Liver (tissue), 3 donors: ENCODE measurements around the gene PROSER3.

Experiments used
- EGR1 ChIP-seq, 2 donors: IDR thresholded peaks; 2 replicates each; pipeline ENCODE4 v1.6.1; 2016 to 2018; ENCODE audit warnings: antibody characterized with exemption in 2 of 2, low read depth in 2 of 2
- GABPA ChIP-seq, 2 donors: IDR thresholded peaks in 1 of 2; conservative IDR thresholded peaks in 1 of 2; 2 replicates each; pipeline ENCODE4 v1.6.1; 2016; ENCODE audit warnings: antibody characterized with exemption in 2 of 2, mild to moderate bottlenecking in 1 of 2, moderate library complexity in 1 of 2
- JUND ChIP-seq, 2 donors: IDR thresholded peaks; 2 replicates each; pipeline ENCODE4 v1.6.1; 2016; ENCODE audit warnings: antibody characterized with exemption in 2 of 2
- YY1 ChIP-seq: IDR thresholded peaks from 2 replicates; pipeline ENCODE4 v1.6.1; 2016; ENCODE audit warnings: antibody characterized with exemption, mild to moderate bottlenecking
- TF ChIP-seq, protein P1 (sequence below): fragments of 150-350 bp; IDR thresholded peaks from 2 replicates; pipeline ENCODE4 v1.5.1; 2017; ENCODE audit warnings: improper control_type of control experiment, low read depth, low read length; ENCODE audit not compliant: missing input control
- TF ChIP-seq, protein P2 (sequence below): IDR thresholded peaks from 2 replicates; pipeline ENCODE4 v1.6.1; 2016; ENCODE audit warnings: antibody characterized with exemption
- TF ChIP-seq, protein P3 (sequence below): IDR thresholded peaks from 2 replicates; pipeline ENCODE4 v1.6.1; 2016; ENCODE audit warnings: antibody characterized with exemption, mild to moderate bottlenecking
- donor health status: healthy.
- donor health status: healthy.

- TF ChIP-seq GABPA (IDR thresholded peaks at IDR 0.05 in 1 of 2, conservative IDR thresholded peaks at IDR 0.05 in 1 of 2) (no peak), EGR1 (IDR thresholded peaks at IDR 0.05; ENCODE audit: low read depth in 2 of 2) (no peak), YY1 (no peak), JUND (IDR thresholded peaks at IDR 0.05) (no peak)
- TF ChIP-seq, protein P1, sequence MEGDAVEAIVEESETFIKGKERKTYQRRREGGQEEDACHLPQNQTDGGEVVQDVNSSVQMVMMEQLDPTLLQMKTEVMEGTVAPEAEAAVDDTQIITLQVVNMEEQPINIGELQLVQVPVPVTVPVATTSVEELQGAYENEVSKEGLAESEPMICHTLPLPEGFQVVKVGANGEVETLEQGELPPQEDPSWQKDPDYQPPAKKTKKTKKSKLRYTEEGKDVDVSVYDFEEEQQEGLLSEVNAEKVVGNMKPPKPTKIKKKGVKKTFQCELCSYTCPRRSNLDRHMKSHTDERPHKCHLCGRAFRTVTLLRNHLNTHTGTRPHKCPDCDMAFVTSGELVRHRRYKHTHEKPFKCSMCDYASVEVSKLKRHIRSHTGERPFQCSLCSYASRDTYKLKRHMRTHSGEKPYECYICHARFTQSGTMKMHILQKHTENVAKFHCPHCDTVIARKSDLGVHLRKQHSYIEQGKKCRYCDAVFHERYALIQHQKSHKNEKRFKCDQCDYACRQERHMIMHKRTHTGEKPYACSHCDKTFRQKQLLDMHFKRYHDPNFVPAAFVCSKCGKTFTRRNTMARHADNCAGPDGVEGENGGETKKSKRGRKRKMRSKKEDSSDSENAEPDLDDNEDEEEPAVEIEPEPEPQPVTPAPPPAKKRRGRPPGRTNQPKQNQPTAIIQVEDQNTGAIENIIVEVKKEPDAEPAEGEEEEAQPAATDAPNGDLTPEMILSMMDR, result no peak
- TF ChIP-seq, protein P2, sequence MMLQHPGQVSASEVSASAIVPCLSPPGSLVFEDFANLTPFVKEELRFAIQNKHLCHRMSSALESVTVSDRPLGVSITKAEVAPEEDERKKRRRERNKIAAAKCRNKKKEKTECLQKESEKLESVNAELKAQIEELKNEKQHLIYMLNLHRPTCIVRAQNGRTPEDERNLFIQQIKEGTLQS, result no peak
- TF ChIP-seq, protein P3, sequence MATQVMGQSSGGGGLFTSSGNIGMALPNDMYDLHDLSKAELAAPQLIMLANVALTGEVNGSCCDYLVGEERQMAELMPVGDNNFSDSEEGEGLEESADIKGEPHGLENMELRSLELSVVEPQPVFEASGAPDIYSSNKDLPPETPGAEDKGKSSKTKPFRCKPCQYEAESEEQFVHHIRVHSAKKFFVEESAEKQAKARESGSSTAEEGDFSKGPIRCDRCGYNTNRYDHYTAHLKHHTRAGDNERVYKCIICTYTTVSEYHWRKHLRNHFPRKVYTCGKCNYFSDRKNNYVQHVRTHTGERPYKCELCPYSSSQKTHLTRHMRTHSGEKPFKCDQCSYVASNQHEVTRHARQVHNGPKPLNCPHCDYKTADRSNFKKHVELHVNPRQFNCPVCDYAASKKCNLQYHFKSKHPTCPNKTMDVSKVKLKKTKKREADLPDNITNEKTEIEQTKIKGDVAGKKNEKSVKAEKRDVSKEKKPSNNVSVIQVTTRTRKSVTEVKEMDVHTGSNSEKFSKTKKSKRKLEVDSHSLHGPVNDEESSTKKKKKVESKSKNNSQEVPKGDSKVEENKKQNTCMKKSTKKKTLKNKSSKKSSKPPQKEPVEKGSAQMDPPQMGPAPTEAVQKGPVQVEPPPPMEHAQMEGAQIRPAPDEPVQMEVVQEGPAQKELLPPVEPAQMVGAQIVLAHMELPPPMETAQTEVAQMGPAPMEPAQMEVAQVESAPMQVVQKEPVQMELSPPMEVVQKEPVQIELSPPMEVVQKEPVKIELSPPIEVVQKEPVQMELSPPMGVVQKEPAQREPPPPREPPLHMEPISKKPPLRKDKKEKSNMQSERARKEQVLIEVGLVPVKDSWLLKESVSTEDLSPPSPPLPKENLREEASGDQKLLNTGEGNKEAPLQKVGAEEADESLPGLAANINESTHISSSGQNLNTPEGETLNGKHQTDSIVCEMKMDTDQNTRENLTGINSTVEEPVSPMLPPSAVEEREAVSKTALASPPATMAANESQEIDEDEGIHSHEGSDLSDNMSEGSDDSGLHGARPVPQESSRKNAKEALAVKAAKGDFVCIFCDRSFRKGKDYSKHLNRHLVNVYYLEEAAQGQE, result no peak
Observed at GRCh38 chr19:35786299-35787160, 28.6 kb downstream of the PROSER3 start.
